ENCODE results near the gene CLEC18A.
"Not testable (repeated sequence)": the region's sequence is repeated elsewhere in the genome, so short reads cannot be mapped to it uniquely, and the experiment has no call there.

Gene CLEC18A

DNA sequence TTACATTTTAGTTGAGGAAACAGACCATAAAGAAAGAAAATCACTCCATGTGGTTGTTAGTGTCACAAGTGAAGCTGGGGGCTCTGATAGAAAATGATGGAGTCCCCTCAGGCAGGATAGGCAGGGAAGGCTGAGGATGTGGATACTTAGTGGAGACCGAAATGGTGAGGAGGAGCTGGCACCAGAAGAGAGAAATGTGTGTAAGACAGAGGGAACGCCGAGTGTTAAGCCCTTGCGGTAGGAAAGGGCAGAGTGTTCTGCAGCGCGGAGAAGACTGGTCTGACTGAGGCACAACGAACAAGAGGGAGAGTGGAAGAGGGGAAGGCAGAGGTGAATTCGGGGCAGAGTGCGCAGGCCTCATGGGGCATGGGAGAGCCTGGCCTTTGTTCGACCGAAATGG is 61.2 kb downstream of the CLEC18A start:
- H3K4me1 Mint-ChIP-seq (ENCODE audit: low read depth); H3K27me3 Mint-ChIP-seq; DNase-seq; H3K4me3 Mint-ChIP-seq; H3K27ac Mint-ChIP-seq; H3K9me3 Mint-ChIP-seq: not testable (repeated sequence)
- peaks cover 72% of the 10 kb centered on the region for H3K36me3 Mint-ChIP-seq (ENCODE audit: low read depth)

DNA sequence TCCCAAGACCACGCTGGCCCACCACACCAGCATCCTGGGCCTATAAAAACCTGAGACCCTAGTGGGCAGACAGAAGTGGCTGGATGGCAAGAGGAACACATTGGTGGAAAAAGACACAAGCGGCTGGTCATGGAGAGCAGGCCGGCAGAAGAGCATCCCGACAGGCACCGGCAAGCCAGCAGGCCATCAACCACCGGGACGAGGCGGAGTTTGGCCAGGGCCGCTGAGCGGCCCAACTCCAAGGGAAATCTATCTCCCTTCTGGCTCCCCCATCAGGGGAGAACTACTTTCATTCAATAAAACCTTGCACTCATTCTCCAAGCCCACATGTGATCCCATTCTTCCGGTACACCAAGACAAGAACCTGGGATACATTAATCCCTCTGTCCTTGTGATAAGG is 61.8 kb downstream of the CLEC18A start:
- not testable (repeated sequence) for H3K27me3 Mint-ChIP-seq; H3K27ac Mint-ChIP-seq; H3K9me3 Mint-ChIP-seq; H3K4me3 Mint-ChIP-seq; H3K4me1 Mint-ChIP-seq (ENCODE audit: low read depth); DNase-seq
- peaks cover 74% of the 10 kb centered on the region for H3K36me3 Mint-ChIP-seq (ENCODE audit: low read depth)

All from activated T-cell treated with anti-CD3 and anti-CD28 coated beads, Interleukin-2, amount 50 U/mL, for 24 hours (primary cell).